Suprapubic skin (tissue), 4 donors: ENCODE results near the gene ARPC1B. TPM values are rescaled to one million over a fixed set of nuclear protein-coding genes. Genes with fewer than 3 reads are reported as not detected.
A peak's percentile ranks its signal among the peaks of the same experiment; 100 is the strongest.

ENCODE experiments used
- DNase-seq, 2 donors: peaks; one replicate each; pipeline ENCODE4 v3.0.0-alpha.2; 2019; ENCODE audit warnings: low spot score in 2 of 2
- H3K27ac ChIP-seq: fragments of 200-600 bp; sonication (generic); one replicate; pipeline ENCODE4 v1.5.1; 2019
- H3K27me3 ChIP-seq: fragments of 200-600 bp; sonication (generic); one replicate; pipeline ENCODE4 v1.5.1; 2019
- H3K36me3 ChIP-seq: fragments of 200-600 bp; sonication (generic); one replicate; pipeline ENCODE4 v1.5.1; 2019
- H3K4me1 ChIP-seq: fragments of 200-600 bp; sonication (generic); one replicate; pipeline ENCODE4 v1.5.1; 2019
- H3K4me3 ChIP-seq: fragments of 200-600 bp; sonication (generic); one replicate; pipeline ENCODE4 v1.5.1; 2019; ENCODE audit warnings: mild to moderate bottlenecking
- H3K9me3 ChIP-seq: fragments of 200-600 bp; sonication (generic); one replicate; pipeline ENCODE4 v1.5.1; 2019
- EP300 ChIP-seq: sonication (generic); formaldehyde crosslinking; IDR thresholded peaks from one replicate; pipeline ENCODE4 v1.6.1; 2017; ENCODE audit warnings: antibody characterized with exemption
- POLR2A ChIP-seq, 2 donors: fragments of 450-650 bp; IDR thresholded peaks; one replicate each; pipeline ENCODE4 v1.6.1; 2017; ENCODE audit warnings: antibody characterized with exemption in 2 of 2, mild to moderate bottlenecking in 2 of 2, moderate library complexity in 2 of 2
- POLR2AphosphoS5 ChIP-seq, 3 donors: sonication (generic); formaldehyde crosslinking; IDR thresholded peaks; one replicate each; pipeline ENCODE4 v1.6.1; 2017; ENCODE audit warnings: antibody characterized with exemption in 3 of 3
- WGBS: methylation state at CpG from one replicate; pipeline ENCODE4 v1.1.5; 2018; 5-methylcytosine and 5-hydroxymethylcytosine counted together
- total RNA-seq, 4 donors: library from RNA; depleted of rRNA; stranded (reverse); fragments of >200 nt; gene quantifications; one replicate each; pipeline ENCODE4 v1.1.0, GENCODE V29; 2016
- TF ChIP-seq, protein P1 (sequence below), 2 donors: fragments of 200-600 bp in 1 of 2; fragments of 450-650 bp in 1 of 2; sonication (generic) in 1 of 2; IDR thresholded peaks; one replicate each; pipeline ENCODE4 v1.5.1; 2016 to 2019; ENCODE audit warnings: antibody characterized with exemption in 2 of 2, mild to moderate bottlenecking in 1 of 2, moderate library complexity in 1 of 2

Gene ARPC1B
- total RNA-seq, 4 donors from 2014 or later, result 48.9 to 66.9 (median 64.2) TPM

DNA sequence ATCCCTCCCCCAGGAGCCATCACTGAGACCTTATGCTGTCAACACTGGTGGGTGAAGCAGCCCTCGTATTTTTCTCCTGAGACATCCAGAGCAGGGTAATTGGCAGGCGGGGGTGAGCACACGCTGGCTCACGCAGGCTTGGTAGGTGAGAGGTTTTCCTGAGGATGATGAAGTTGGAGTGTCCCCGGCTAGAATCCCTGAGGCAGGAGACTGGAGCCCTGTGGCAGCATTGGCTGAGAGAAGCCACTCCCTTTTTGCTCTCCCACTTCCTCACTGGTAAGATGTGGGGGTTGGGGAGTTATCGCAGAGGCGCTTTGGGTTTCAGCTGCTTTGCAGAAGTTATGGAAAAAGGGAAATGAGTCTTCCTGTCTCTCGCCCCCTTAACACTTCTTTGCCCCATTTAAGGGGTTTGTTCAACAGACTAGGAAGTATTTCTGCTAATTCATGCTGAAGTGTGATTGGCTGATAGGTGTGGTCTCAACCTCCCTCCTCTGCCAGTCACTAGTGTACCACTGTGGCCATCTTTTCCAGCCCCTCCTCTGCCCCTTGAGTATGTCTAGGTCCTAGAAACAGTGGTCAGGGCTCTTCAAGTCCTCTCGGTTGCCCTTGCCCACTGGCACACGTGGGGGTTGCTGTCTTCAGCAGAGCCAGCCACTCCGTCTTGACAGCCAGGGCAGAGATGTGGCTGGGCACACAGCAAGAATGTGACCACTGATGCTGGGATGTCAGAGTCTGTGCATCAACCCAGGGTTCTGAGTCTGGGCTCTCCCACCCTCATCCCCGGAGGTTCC lies 5.7 kb downstream of the ARPC1B start:
- WGBS, result 36% methylated on average over 10 of the region's 12 CpGs
- Histone ChIP-seq H3K27me3 (no peaks in the 10 kb centered on the region), H3K27ac (peak overlapping the region; percentile 69), H3K9me3 (no peaks in the 10 kb centered on the region), H3K36me3 (peaks cover 8% of the 10 kb centered on the region), H3K4me1 (peaks cover 49% of the 10 kb centered on the region), H3K4me3 (peak overlapping the region; percentile 31)
- TF ChIP-seq EP300, result no peak
- TF ChIP-seq POLR2AphosphoS5 (IDR thresholded peaks at IDR 0.05), result no peak
- TF ChIP-seq, protein P1, sequence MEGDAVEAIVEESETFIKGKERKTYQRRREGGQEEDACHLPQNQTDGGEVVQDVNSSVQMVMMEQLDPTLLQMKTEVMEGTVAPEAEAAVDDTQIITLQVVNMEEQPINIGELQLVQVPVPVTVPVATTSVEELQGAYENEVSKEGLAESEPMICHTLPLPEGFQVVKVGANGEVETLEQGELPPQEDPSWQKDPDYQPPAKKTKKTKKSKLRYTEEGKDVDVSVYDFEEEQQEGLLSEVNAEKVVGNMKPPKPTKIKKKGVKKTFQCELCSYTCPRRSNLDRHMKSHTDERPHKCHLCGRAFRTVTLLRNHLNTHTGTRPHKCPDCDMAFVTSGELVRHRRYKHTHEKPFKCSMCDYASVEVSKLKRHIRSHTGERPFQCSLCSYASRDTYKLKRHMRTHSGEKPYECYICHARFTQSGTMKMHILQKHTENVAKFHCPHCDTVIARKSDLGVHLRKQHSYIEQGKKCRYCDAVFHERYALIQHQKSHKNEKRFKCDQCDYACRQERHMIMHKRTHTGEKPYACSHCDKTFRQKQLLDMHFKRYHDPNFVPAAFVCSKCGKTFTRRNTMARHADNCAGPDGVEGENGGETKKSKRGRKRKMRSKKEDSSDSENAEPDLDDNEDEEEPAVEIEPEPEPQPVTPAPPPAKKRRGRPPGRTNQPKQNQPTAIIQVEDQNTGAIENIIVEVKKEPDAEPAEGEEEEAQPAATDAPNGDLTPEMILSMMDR (IDR thresholded peaks at IDR 0.05), result no peak
- TF ChIP-seq POLR2A (IDR thresholded peaks at IDR 0.05), result no peak
- DNase-seq, result no peak

DNA sequence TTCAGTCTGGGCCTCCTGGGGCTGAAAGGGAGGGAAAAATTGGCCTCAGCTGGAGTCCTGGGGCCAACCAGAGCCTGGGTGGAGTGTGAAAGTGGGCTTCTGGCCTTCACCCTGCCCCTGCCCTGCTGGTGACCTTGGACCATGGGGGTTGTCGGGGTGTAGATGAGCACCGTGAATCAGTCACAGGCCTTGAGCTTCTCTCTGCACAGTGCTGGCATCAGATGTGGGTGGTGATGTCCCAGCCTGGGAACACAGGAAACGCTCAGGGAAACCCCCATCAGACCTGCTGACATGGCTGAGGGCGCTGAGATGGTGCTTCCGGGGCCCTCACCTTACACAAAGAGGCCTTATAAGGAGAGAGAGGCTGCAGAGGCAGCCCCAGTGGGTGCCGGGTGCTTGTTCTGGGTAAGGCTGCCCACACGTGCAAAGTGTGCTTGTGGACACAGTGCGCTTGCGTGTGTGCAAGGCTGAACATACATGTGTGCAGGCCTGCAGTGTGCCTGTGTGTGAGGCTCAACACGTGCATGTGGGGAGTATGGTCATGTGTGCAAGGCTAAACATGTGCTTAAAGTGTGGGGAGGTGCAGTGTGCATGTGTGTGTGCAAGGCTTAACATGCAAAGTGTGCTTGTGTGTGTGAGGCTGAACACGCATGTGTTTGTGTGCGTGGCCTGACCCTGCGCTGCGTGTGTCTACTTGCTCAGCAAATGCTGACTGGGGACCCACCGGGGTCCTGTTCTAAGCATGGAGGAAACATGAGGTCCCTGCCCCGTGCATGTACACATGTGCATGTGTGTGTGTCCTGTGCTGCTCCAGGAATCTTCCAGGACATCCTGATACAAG lies 6.5 kb downstream of the ARPC1B start:
- peak overlapping the region; percentile 69 for H3K27ac ChIP-seq
- peak overlapping the region; percentile 31 for H3K4me3 ChIP-seq
- peaks cover 41% of the 10 kb centered on the region for H3K4me1 ChIP-seq
- H3K27me3 ChIP-seq, result no peaks in the 10 kb centered on the region
- TF ChIP-seq, protein P1 (IDR thresholded peaks at IDR 0.05), result no peak
- TF ChIP-seq EP300 (no peak), POLR2A (IDR thresholded peaks at IDR 0.05) (no peak), POLR2AphosphoS5 (IDR thresholded peaks at IDR 0.05) (no peak)
- no peak for DNase-seq
- peaks cover 15% of the 10 kb centered on the region for H3K36me3 ChIP-seq
- H3K9me3 ChIP-seq, result no peaks in the 10 kb centered on the region
- WGBS, result 57% methylated on average over 9 of the region's 16 CpGs

GRCh38 chr7:99381664-99382075 lies 7.1 kb downstream of the ARPC1B start:
- WGBS, result 78% methylated on average over 4 of the region's 7 CpGs

GRCh38 chr7:99383203-99383602 lies 8.7 kb downstream of the ARPC1B start:
- Histone ChIP-seq H3K9me3 (no peaks in the 10 kb centered on the region), H3K4me3 (no peak overlapping the region), H3K36me3 (peaks cover 30% of the 10 kb centered on the region), H3K27ac (no peak overlapping the region), H3K27me3 (no peaks in the 10 kb centered on the region), H3K4me1 (peaks cover 37% of the 10 kb centered on the region)
- WGBS, result 94% methylated on average over 10 of the region's 10 CpGs
- no peak for DNase-seq
- TF ChIP-seq POLR2AphosphoS5 (IDR thresholded peaks at IDR 0.05) (no peak), POLR2A (IDR thresholded peaks at IDR 0.05) (no peak), EP300 (no peak)
- TF ChIP-seq, protein P1 (IDR thresholded peaks at IDR 0.05), result no peak

More at GRCh38 chr7:99381664-99382075, 7.1 kb downstream of the ARPC1B start:
- peaks cover 21% of the 10 kb centered on the region for H3K36me3 ChIP-seq
- no peaks in the 10 kb centered on the region for H3K27me3 ChIP-seq
- H3K27ac ChIP-seq, result no peak overlapping the region
- no peaks in the 10 kb centered on the region for H3K9me3 ChIP-seq
- peaks cover 39% of the 10 kb centered on the region for H3K4me1 ChIP-seq
- no peak overlapping the region for H3K4me3 ChIP-seq
- no peak for TF ChIP-seq POLR2AphosphoS5 (IDR thresholded peaks at IDR 0.05)
- TF ChIP-seq, protein P1 (IDR thresholded peaks at IDR 0.05), result no peak
- no peak for TF ChIP-seq EP300
- TF ChIP-seq POLR2A (IDR thresholded peaks at IDR 0.05), result no peak
- no peak for DNase-seq
